MM.1S (cell line): ENCODE results near the gene ZNF648.
"Not testable (repeated sequence)": the region's sequence is repeated elsewhere in the genome, so short reads cannot be mapped to it uniquely, and the experiment has no call there.

Experiments used
- DNase-seq: peaks from one replicate; pipeline ENCODE4 v3.0.0-alpha.2; 2015
- H2AFZ ChIP-seq: fragments of 300-600 bp; sonication (generic); 2 replicates; pipeline ENCODE4 v1.6.0; 2016; ENCODE audit warnings: antibody characterized with exemption, low read length
- H3F3A ChIP-seq: fragments of 300-600 bp; sonication (generic); 2 replicates; pipeline ENCODE4 v1.6.1; 2016; ENCODE audit warnings: mild to moderate bottlenecking, antibody characterized with exemption, low read length, moderate library complexity, mixed read lengths; ENCODE audit not compliant: insufficient read depth
- H3K27ac ChIP-seq: fragments of 300-600 bp; sonication (generic); 2 replicates; pipeline ENCODE4 v1.5.1; 2016; ENCODE audit warnings: mild to moderate bottlenecking, low read length
- H3K27me3 ChIP-seq: fragments of 300-600 bp; sonication (generic); replicated peaks from 2 replicates; pipeline ENCODE4 v1.6.0; 2016; ENCODE audit warnings: low read length; ENCODE audit not compliant: insufficient read depth
- H3K36me3 ChIP-seq: fragments of 300-600 bp; sonication (generic); replicated peaks from 2 replicates; pipeline ENCODE4 v1.6.1; 2016; ENCODE audit warnings: mild to moderate bottlenecking, low read length, mixed read lengths; ENCODE audit not compliant: insufficient read depth
- H3K4me1 ChIP-seq: fragments of 300-600 bp; sonication (generic); 2 replicates; pipeline ENCODE4 v1.6.1; 2016; ENCODE audit warnings: low read length, mixed read lengths
- H3K4me2 ChIP-seq: fragments of 300-600 bp; sonication (generic); 2 replicates; pipeline ENCODE4 v1.6.0; 2016; ENCODE audit warnings: low read depth, low read length
- H3K4me3 ChIP-seq: fragments of 300-600 bp; sonication (generic); 2 replicates; pipeline ENCODE4 v1.5.1; 2016; ENCODE audit warnings: low read length, mixed read lengths
- H3K79me2 ChIP-seq: fragments of 300-600 bp; sonication (generic); 2 replicates; pipeline ENCODE4 v1.6.1; 2016; ENCODE audit warnings: mixed run types, low read length, mixed read lengths
- H3K9ac ChIP-seq: fragments of 300-600 bp; sonication (generic); 2 replicates; pipeline ENCODE4 v1.6.1; 2016; ENCODE audit warnings: low read length, mixed read lengths
- H3K9me2 ChIP-seq: fragments of 300-600 bp; sonication (generic); replicated peaks from 2 replicates; pipeline ENCODE4 v1.6.1; 2016; ENCODE audit warnings: mild to moderate bottlenecking, low read length, mixed read lengths; ENCODE audit not compliant: insufficient read depth
- H3K9me3 ChIP-seq: fragments of 300-600 bp; sonication (generic); replicated peaks from 2 replicates; pipeline ENCODE4 v1.6.1; 2016; ENCODE audit warnings: mild to moderate bottlenecking, low read length, mixed read lengths; ENCODE audit not compliant: insufficient read depth
- H4K20me1 ChIP-seq: fragments of 300-600 bp; sonication (generic); 2 replicates; pipeline ENCODE4 v1.6.1; 2016; ENCODE audit warnings: mild to moderate bottlenecking, low read length, moderate library complexity, mixed read lengths; ENCODE audit not compliant: insufficient read depth
- EZH2 ChIP-seq: fragments of 300-600 bp; sonication (generic); optimal IDR thresholded peaks from 2 replicates; pipeline ENCODE3; 2017; ENCODE audit warnings: low read depth, mild to moderate bottlenecking, antibody characterized with exemption, low read length, mixed read lengths
- EZH2phosphoT487 ChIP-seq: fragments of 300-600 bp; sonication (generic); IDR thresholded peaks from 2 replicates; pipeline ENCODE4 v1.6.1; 2018; ENCODE audit warnings: antibody characterized with exemption, low read length
- TF ChIP-seq, protein P1 (sequence below): fragments of 300-600 bp; sonication (generic); IDR thresholded peaks from 2 replicates; pipeline ENCODE4 v1.5.1; 2016; ENCODE audit warnings: antibody characterized with exemption, low read length, mixed read lengths

Gene ZNF648

DNA sequence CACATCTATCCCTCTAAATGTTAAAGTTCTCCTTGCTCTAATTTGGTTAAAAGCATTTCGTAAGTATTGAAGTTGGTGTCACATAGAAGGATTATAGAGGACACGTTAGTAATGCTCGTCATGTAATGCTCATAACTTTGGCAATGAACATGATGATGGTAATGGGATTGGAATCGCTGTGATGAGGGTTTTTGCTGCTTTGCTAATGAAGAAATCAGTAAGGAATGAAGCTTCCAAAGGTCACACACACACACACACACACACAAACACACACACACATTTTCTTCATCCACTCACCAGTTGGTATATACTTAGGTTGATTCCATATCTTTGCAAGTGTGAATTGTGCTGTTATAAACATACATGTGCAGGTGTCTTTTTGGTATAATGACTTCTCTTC is 36.8 kb upstream of the ZNF648 start:
- Histone ChIP-seq H3K27me3 (no peaks in the 10 kb centered on the region), H4K20me1 (no peaks in the 10 kb centered on the region), H3K36me3 (no peaks in the 10 kb centered on the region), H3K4me3 (no peak overlapping the region), H3K9me2 (no peaks in the 10 kb centered on the region), H3K4me2 (no peak overlapping the region), H2AFZ (no peak overlapping the region), H3K4me1 (no peaks in the 10 kb centered on the region), H3K27ac (no peak overlapping the region), H3K9me3 (no peaks in the 10 kb centered on the region), H3K79me2 (no peaks in the 10 kb centered on the region), H3K9ac (no peak overlapping the region), H3F3A (no peaks in the 10 kb centered on the region)
- TF ChIP-seq EZH2phosphoT487 (no peak), EZH2 (no peak)
- TF ChIP-seq, protein P1, sequence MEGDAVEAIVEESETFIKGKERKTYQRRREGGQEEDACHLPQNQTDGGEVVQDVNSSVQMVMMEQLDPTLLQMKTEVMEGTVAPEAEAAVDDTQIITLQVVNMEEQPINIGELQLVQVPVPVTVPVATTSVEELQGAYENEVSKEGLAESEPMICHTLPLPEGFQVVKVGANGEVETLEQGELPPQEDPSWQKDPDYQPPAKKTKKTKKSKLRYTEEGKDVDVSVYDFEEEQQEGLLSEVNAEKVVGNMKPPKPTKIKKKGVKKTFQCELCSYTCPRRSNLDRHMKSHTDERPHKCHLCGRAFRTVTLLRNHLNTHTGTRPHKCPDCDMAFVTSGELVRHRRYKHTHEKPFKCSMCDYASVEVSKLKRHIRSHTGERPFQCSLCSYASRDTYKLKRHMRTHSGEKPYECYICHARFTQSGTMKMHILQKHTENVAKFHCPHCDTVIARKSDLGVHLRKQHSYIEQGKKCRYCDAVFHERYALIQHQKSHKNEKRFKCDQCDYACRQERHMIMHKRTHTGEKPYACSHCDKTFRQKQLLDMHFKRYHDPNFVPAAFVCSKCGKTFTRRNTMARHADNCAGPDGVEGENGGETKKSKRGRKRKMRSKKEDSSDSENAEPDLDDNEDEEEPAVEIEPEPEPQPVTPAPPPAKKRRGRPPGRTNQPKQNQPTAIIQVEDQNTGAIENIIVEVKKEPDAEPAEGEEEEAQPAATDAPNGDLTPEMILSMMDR, result no peak
- DNase-seq, result no peak

DNA sequence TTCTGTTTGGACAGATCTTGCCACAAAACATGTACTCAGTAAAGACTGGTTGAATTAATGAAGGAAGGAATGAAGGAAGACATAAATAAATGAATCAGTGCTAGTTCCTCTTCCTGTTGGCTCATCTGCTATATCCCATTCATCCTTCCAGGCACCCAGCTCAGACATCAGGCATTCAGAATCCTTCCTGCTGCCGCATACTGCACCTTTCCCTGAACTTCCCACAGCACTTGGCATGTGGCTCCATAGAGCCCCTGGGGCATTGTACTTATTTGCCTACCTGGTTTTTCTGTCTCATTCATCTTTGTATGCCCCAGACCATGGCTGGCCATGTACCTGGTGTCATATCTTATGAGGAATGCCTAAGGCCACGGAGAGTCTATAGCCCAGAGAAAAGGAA is 34.4 kb upstream of the ZNF648 start:
- H3K27ac ChIP-seq, result no peak overlapping the region
- H3K9ac ChIP-seq, result no peak overlapping the region
- DNase-seq, result no peak
- H3K36me3 ChIP-seq, result no peaks in the 10 kb centered on the region
- no peak overlapping the region for H2AFZ ChIP-seq
- H4K20me1 ChIP-seq, result no peaks in the 10 kb centered on the region
- no peaks in the 10 kb centered on the region for H3K27me3 ChIP-seq
- H3K4me2 ChIP-seq, result no peak overlapping the region
- H3K4me3 ChIP-seq, result no peak overlapping the region
- H3K79me2 ChIP-seq, result no peaks in the 10 kb centered on the region
- no peaks in the 10 kb centered on the region for H3K9me3 ChIP-seq
- no peak for TF ChIP-seq EZH2phosphoT487
- no peak for TF ChIP-seq EZH2
- TF ChIP-seq, protein P1, result no peak
- H3F3A ChIP-seq, result no peaks in the 10 kb centered on the region
- H3K9me2 ChIP-seq, result no peaks in the 10 kb centered on the region
- H3K4me1 ChIP-seq, result no peaks in the 10 kb centered on the region

DNA sequence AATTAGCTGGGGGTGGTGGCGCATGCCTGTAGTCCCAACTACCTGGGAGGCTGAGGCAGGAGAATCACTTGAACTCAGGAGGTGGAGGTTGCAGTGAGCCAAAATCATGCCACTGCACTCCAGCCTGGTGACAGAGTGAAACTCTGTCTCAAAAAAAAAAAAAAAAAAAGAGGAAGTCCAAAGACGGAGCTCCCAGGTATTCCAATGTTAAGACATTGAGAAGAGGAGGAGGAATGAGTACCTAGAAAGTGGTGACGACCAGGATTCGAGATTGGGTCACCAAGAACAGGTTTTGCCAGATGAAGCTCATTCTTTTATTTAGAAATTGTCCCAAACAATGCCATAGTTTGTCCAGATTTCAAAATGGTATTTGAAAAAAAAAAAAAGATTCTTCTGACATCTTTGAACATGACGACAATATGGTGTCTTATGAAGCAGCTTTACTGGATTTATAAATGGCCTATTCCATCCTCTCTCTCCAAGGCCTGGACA is 33.0 kb upstream of the ZNF648 start:
- H3K4me3 ChIP-seq, H3K4me2 ChIP-seq, DNase-seq: not testable (repeated sequence)

DNA sequence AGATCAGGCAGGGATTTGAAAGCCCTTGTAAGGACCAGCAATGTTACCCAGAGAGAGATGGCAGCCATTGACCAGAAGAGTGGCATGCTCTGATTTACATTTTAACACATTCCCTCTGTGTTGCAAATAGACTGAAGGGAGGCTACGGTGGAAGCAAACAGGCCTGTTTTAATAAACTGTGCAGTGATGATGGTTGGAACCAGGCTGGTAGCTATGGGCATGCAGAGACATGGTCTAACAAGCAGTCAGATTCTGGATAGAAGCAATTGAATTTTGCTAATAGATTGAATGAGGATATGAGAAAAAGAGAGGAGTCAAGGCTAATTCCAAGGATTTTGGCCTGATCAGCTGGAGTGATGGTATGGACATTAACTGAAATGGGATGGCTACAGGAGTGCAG is 32.3 kb upstream of the ZNF648 start:
- Histone ChIP-seq H3K27me3 (no peaks in the 10 kb centered on the region), H3K9ac (no peak overlapping the region), H3F3A (no peaks in the 10 kb centered on the region), H3K79me2 (no peaks in the 10 kb centered on the region), H2AFZ (no peak overlapping the region), H3K27ac (no peak overlapping the region), H3K36me3 (no peaks in the 10 kb centered on the region), H3K9me2 (no peaks in the 10 kb centered on the region), H3K9me3 (no peaks in the 10 kb centered on the region), H4K20me1 (no peaks in the 10 kb centered on the region), H3K4me3 (no peak overlapping the region), H3K4me2 (no peak overlapping the region), H3K4me1 (no peaks in the 10 kb centered on the region)
- TF ChIP-seq EZH2phosphoT487 (no peak), EZH2 (no peak)
- TF ChIP-seq, protein P1, result no peak
- DNase-seq, result no peak

More for the DNA sequence above, 33.0 kb upstream of the ZNF648 start:
- not testable (repeated sequence) for H3K27ac ChIP-seq, H3K27me3 ChIP-seq, H3K36me3 ChIP-seq, H4K20me1 ChIP-seq, H3F3A ChIP-seq, H3K9me2 ChIP-seq, H3K9ac ChIP-seq, H3K79me2 ChIP-seq, H3K4me1 ChIP-seq, H2AFZ ChIP-seq, H3K9me3 ChIP-seq
